HFFc6 (cell line): Measurements from ENCODE around the gene TLNRD1. TPM values are rescaled to one million over a fixed set of nuclear protein-coding genes. Genes with fewer than 3 reads are reported as not detected.

Experiments
- DNase-seq: peaks from one replicate; pipeline ENCODE4 v3.0.0-alpha.2; 2018
- H3K27ac Mint-ChIP-seq: 2 replicates; pipeline ENCODE4 v1.8.0; 2020; ENCODE audit warnings: mild to moderate bottlenecking, mixed read lengths
- H3K27me3 Mint-ChIP-seq: 2 replicates; pipeline ENCODE4 v1.8.0; 2021; ENCODE audit warnings: mild to moderate bottlenecking, moderate library complexity, mixed read lengths; ENCODE audit not compliant: insufficient read depth
- H3K36me3 Mint-ChIP-seq: 2 replicates; pipeline ENCODE4 v1.8.0; 2021; ENCODE audit warnings: low read depth, mixed read lengths
- H3K4me1 Mint-ChIP-seq: 2 replicates; pipeline ENCODE4 v1.8.0; 2020; ENCODE audit warnings: low read depth, mixed read lengths
- H3K4me3 Mint-ChIP-seq: 2 replicates; pipeline ENCODE4 v1.8.0; 2020; ENCODE audit warnings: mild to moderate bottlenecking, moderate library complexity, mixed read lengths
- H3K9me3 Mint-ChIP-seq: 2 replicates; pipeline ENCODE4 v1.8.0; 2020; ENCODE audit warnings: mild to moderate bottlenecking, mixed read lengths
- total RNA-seq, 6 experiments: library from RNA; stranded (reverse); fragmentation: NEBNext Ultra II Directional; extraction: Animal tissue kit (Norgen Biotek cat#: 25700); gene quantifications; 2 replicates in 1 of 6; 3 replicates in 5 of 6; pipeline ENCODE4 v1.2.3, GENCODE V29; 2021
- TF ChIP-seq, protein P1 (sequence below): fragments of 200-600 bp; sonication (generic); IDR thresholded peaks from 2 replicates; pipeline ENCODE4 v1.5.0; 2021; ENCODE audit warnings: antibody characterized with exemption, mild to moderate bottlenecking

The TLNRD1 gene
- total RNA-seq, 6 experiments from 2014 or later: 8.8 to 14.3 (median 12.7) TPM

- Mint-ChIP-seq H3K27me3 (peaks cover 1% of the 10 kb centered on the region; the same call in 1 of the 2 replicates), H3K27ac (no peak overlapping the region), H3K36me3 (no peaks in the 10 kb centered on the region), H3K4me3 (no peak overlapping the region), H3K9me3 (no peaks in the 10 kb centered on the region), H3K4me1 (peaks cover 6% of the 10 kb centered on the region; the same call in 1 of the 2 replicates)
- TF ChIP-seq, protein P1, sequence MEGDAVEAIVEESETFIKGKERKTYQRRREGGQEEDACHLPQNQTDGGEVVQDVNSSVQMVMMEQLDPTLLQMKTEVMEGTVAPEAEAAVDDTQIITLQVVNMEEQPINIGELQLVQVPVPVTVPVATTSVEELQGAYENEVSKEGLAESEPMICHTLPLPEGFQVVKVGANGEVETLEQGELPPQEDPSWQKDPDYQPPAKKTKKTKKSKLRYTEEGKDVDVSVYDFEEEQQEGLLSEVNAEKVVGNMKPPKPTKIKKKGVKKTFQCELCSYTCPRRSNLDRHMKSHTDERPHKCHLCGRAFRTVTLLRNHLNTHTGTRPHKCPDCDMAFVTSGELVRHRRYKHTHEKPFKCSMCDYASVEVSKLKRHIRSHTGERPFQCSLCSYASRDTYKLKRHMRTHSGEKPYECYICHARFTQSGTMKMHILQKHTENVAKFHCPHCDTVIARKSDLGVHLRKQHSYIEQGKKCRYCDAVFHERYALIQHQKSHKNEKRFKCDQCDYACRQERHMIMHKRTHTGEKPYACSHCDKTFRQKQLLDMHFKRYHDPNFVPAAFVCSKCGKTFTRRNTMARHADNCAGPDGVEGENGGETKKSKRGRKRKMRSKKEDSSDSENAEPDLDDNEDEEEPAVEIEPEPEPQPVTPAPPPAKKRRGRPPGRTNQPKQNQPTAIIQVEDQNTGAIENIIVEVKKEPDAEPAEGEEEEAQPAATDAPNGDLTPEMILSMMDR: no peak
- no peak for DNase-seq
Observed at GRCh38 chr15:81046290-81046689, 45.6 kb downstream of the TLNRD1 start.

DNA sequence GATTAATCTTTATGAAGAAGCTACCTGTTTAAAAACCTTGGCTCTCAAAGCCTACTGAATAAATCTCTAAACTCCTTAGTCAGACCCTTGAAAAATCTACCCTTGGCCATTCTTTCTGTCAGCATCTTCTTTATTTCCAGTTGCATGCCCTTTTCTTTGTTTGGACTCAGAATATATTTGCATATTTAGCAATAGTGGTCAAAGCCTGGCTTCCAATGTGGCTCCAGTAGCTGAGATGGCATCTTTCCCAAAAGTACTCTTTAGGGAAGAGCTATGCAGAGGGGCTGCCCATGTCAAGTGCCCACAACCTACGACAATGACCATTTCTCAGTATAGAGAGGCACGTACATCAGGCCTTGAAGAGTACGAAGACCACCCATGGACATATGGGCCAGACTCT is 47.2 kb downstream of the TLNRD1 start:
- peaks cover 15% of the 10 kb centered on the region for H3K4me1 Mint-ChIP-seq
- DNase-seq: no peak
- H3K27ac Mint-ChIP-seq: no peak overlapping the region
- no peak overlapping the region for H3K4me3 Mint-ChIP-seq
- no peaks in the 10 kb centered on the region for H3K9me3 Mint-ChIP-seq
- no peaks in the 10 kb centered on the region for H3K36me3 Mint-ChIP-seq
- peaks cover 1% of the 10 kb centered on the region; the same call in 1 of the 2 replicates for H3K27me3 Mint-ChIP-seq
- TF ChIP-seq, protein P1: no peak

DNA sequence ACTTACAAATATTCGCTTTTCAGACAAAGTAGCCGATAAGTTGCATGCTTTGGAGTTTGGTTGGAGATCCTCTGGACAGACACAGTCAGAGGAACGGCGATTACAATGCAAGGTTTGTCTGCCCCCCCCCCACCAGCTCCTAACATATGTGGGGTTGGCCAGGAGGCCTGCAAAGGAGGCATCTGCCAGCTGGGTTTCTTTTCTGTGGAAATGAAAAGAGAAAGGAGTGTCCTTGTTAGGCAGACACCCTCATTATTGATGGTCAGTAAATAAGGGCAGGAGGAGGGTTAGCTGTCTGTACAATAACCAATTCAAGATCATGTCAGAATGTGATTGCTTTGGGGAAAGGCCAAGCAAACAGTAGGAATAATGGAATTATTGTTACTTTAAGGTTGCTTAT is 49.1 kb downstream of the TLNRD1 start:
- H3K4me1 Mint-ChIP-seq: peaks cover 27% of the 10 kb centered on the region
- H3K4me3 Mint-ChIP-seq: no peak overlapping the region
- DNase-seq: no peak
- TF ChIP-seq, protein P1: no peak
- no peaks in the 10 kb centered on the region for H3K36me3 Mint-ChIP-seq
- peaks cover 1% of the 10 kb centered on the region; the same call in 1 of the 2 replicates for H3K27me3 Mint-ChIP-seq
- no peak overlapping the region for H3K27ac Mint-ChIP-seq
- no peaks in the 10 kb centered on the region for H3K9me3 Mint-ChIP-seq

- Mint-ChIP-seq H3K9me3 (no peaks in the 10 kb centered on the region), H3K4me1 (peaks cover 24% of the 10 kb centered on the region), H3K27me3 (peaks cover 1% of the 10 kb centered on the region; the same call in 1 of the 2 replicates), H3K27ac (no peak overlapping the region), H3K4me3 (no peak overlapping the region), H3K36me3 (no peaks in the 10 kb centered on the region)
- no peak for DNase-seq
- TF ChIP-seq, protein P1: no peak
Observed at GRCh38 chr15:81050259-81050658, 49.5 kb downstream of the TLNRD1 start.

DNA sequence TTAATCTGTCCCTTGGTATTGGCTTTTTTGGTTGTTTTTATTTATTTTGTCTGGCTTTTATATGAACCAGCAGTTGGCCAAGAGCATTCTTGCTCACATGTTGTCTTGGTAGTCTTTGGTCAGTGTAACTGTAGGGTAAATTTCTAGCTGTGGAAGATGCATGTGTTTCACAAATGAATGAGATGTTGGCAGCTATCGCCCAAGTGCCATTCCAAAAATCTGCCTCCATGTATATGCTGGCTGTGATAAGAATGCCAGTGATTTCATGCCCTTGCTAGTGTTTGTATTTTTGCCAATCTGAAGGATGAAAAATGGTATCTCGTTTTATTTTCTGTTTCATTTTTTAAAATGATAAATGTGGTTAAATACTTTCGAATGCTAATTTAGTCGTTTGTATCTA is 50.1 kb downstream of the TLNRD1 start:
- no peak for DNase-seq
- Mint-ChIP-seq H3K9me3 (no peaks in the 10 kb centered on the region), H3K36me3 (no peaks in the 10 kb centered on the region), H3K4me1 (peaks cover 24% of the 10 kb centered on the region), H3K4me3 (no peak overlapping the region), H3K27ac (no peak overlapping the region), H3K27me3 (no peaks in the 10 kb centered on the region; the same call in 1 of the 2 replicates)
- TF ChIP-seq, protein P1: no peak

DNA sequence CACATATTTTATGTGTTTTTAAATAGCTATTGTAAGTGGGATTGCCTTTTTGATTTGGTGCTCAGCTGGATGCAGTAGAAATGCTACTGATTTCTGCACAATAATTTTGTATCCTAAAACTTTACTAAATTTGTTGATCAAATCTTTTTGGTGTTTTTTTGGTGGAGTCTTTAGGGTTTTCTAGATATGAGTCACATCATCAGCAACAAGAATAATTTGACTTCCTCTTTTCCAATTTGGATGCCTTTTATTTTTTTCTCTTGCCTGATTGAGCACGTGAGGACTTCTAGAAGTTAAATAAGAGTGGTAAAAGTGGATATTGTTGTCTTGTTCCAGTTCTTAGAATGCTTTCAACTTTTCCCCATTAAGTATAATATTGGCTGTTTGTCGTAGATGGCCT is 51.3 kb downstream of the TLNRD1 start:
- Mint-ChIP-seq H3K36me3 (no peaks in the 10 kb centered on the region), H3K27me3 (no peaks in the 10 kb centered on the region), H3K4me1 (peaks cover 24% of the 10 kb centered on the region), H3K27ac (no peak overlapping the region), H3K4me3 (no peak overlapping the region), H3K9me3 (no peaks in the 10 kb centered on the region)
- TF ChIP-seq, protein P1: no peak
- DNase-seq: no peak
